H1 (cell line): ENCODE results near the gene CRTC1. TPM values are rescaled to one million over a fixed set of nuclear protein-coding genes. Genes with fewer than 3 reads are reported as not detected.

Experiments
- CTCF ChIA-PET: fragments of 300-600 bp; sonication (Branson Sonifier 250); formaldehyde crosslinking; loops from one replicate; lab custom pipeline; 2021; ENCODE audit not compliant: partially characterized antibody; lab: Charles Lee
- POLR2A ChIA-PET: fragments of 300-600 bp; sonication (Branson Sonifier 250); formaldehyde crosslinking; loops from one replicate; lab custom pipeline; 2021; ENCODE audit warnings: inconsistent platforms; ENCODE audit not compliant: partially characterized antibody; lab: Charles Lee
- DNase-seq, 2 experiments: peaks; one replicate each; pipeline versions ENCODE4 v3.0.0 to v3.0.0-alpha.2; 2010 to 2022; ENCODE audit warnings: low spot score in 2 of 2, low read depth in 1 of 2, mixed read lengths in 1 of 2
- FAIRE-seq: peaks from 2 replicates; lab custom pipeline; 2011; peaks lifted over from hg19 to GRCh38; lab: Jason Lieb, UNC
- H2AFZ ChIP-seq: 2 replicates; pipeline ENCODE4 v1.8.1; 2012; ENCODE audit warnings: low read length, inconsistent platforms
- H2AK5ac ChIP-seq: 2 replicates; pipeline ENCODE4 v1.6.1; 2013; ENCODE audit warnings: low read depth, low read length
- H2BK120ac ChIP-seq: replicated peaks from 2 replicates; pipeline ENCODE3; 2013; ENCODE audit warnings: low read depth, low read length, inconsistent platforms
- H2BK12ac ChIP-seq: 2 replicates; pipeline ENCODE4 v1.6.1; 2013; ENCODE audit warnings: low read depth, low read length
- H2BK15ac ChIP-seq: 2 replicates; pipeline ENCODE4 v1.6.1; 2013; ENCODE audit warnings: low read length
- H2BK20ac ChIP-seq: 2 replicates; pipeline ENCODE4 v1.6.1; 2013; ENCODE audit warnings: low read length
- H2BK5ac ChIP-seq: 2 replicates; pipeline ENCODE4 v1.6.1; 2013; ENCODE audit warnings: low read depth, low read length
- H3K14ac ChIP-seq: 2 replicates; pipeline ENCODE4 v1.6.1; 2013; ENCODE audit warnings: inconsistent platforms; ENCODE audit not compliant: insufficient read length
- H3K18ac ChIP-seq: 2 replicates; pipeline ENCODE4 v1.6.1; 2013; ENCODE audit warnings: low read length; ENCODE audit errors: extremely low read depth
- H3K23ac ChIP-seq: 2 replicates; pipeline ENCODE4 v1.6.1; 2013; ENCODE audit warnings: inconsistent platforms; ENCODE audit not compliant: insufficient read length
- H3K23me2 ChIP-seq: 2 replicates; pipeline ENCODE4 v1.6.1; 2013; ENCODE audit warnings: low read depth, low read length
- H3K27ac ChIP-seq: 2 replicates; pipeline ENCODE4 v1.6.1; 2011; ENCODE audit warnings: low read depth, low read length, inconsistent platforms
- H3K27me3 ChIP-seq, 4 experiments: replicated peaks in 1 of 4; 1 replicate in 1 of 4; 2 replicates in 3 of 4; pipeline versions ENCODE4 v1.6.1 to v1.8.1; 2011 to 2013; ENCODE audit warnings: low read length in 3 of 4, mild to moderate bottlenecking in 3 of 4, inconsistent platforms in 2 of 4, mixed read lengths in 2 of 4, moderate library complexity in 1 of 4; ENCODE audit not compliant: control insufficient read depth in 3 of 4, insufficient read depth in 3 of 4; ENCODE audit errors: extremely low read depth in 1 of 4
- H3K36me3 ChIP-seq, 4 experiments: 2 replicates each; pipeline versions ENCODE4 v1.6.1 to v1.8.1; 2011 to 2013; ENCODE audit warnings: mild to moderate bottlenecking in 4 of 4, low read length in 3 of 4, moderate library complexity in 2 of 4, control low read depth in 1 of 4, inconsistent platforms in 1 of 4; ENCODE audit not compliant: insufficient read depth in 4 of 4, control insufficient read depth in 2 of 4
- H3K4ac ChIP-seq: replicated peaks from 2 replicates; pipeline ENCODE3; 2013; ENCODE audit warnings: low read length, low read depth, mixed read lengths, inconsistent platforms; ENCODE audit not compliant: insufficient read length
- H3K4me1 ChIP-seq, 4 experiments: replicated peaks in 1 of 4; 1 replicate in 1 of 4; 2 replicates in 3 of 4; pipeline versions ENCODE4 v1.6.1 to v1.8.1; 2011 to 2013; ENCODE audit warnings: low read length in 3 of 4, inconsistent platforms in 2 of 4, mixed read lengths in 1 of 4; ENCODE audit not compliant: insufficient read depth in 4 of 4, control insufficient read depth in 3 of 4
- H3K4me2 ChIP-seq, 2 experiments: 2 replicates each; pipeline versions ENCODE4 v1.6.1 to v1.8.1; 2011 to 2013; ENCODE audit warnings: low read depth in 2 of 2, low read length in 2 of 2, control low read depth in 1 of 2, inconsistent platforms in 1 of 2, mild to moderate bottlenecking in 1 of 2; ENCODE audit not compliant: insufficient read depth in 1 of 2
- H3K4me3 ChIP-seq, 4 experiments: fragments of 200-600, 300-600 bp in 1 of 4; sonication (generic), shearing (Covaris generic), sonication (Bioruptor Twin) in 1 of 4; 2 replicates each; pipeline versions ENCODE4 v1.5.1 to v1.8.1; 2011 to 2016; ENCODE audit warnings: low read length in 4 of 4, low read depth in 3 of 4, control low read depth in 2 of 4, inconsistent platforms in 2 of 4, mild to moderate bottlenecking in 2 of 4, mixed read lengths in 1 of 4, moderate library complexity in 1 of 4; ENCODE audit not compliant: insufficient read depth in 2 of 4; ENCODE audit errors: extremely low read depth in 1 of 4
- H3K56ac ChIP-seq: replicated peaks from 2 replicates; pipeline ENCODE3; 2013; ENCODE audit warnings: low read depth, mild to moderate bottlenecking, mixed read lengths, low read length, inconsistent platforms; ENCODE audit not compliant: insufficient read length
- H3K79me1 ChIP-seq: 2 replicates; pipeline ENCODE4 v1.6.1; 2013; ENCODE audit warnings: low read depth, low read length, control low read depth
- H3K79me2 ChIP-seq, 2 experiments: 2 replicates each; pipeline versions ENCODE4 v1.6.1 to v1.8.1; 2012 to 2013; ENCODE audit warnings: low read length in 2 of 2, mild to moderate bottlenecking in 2 of 2, inconsistent platforms in 1 of 2; ENCODE audit not compliant: insufficient read depth in 2 of 2, control insufficient read depth in 1 of 2
- H3K9ac ChIP-seq, 4 experiments: replicated peaks in 1 of 4; 1 replicate in 1 of 4; 2 replicates in 3 of 4; pipeline versions ENCODE4 v1.6.1 to v1.8.1; 2011 to 2013; ENCODE audit warnings: low read depth in 3 of 4, low read length in 3 of 4, control low read depth in 2 of 4, mild to moderate bottlenecking in 2 of 4, moderate library complexity in 2 of 4, inconsistent platforms in 1 of 4; ENCODE audit errors: extremely low read depth in 1 of 4
- H3K9me3 ChIP-seq, 2 experiments: 2 replicates each; pipeline versions ENCODE4 v1.6.1 to v1.8.1; 2012 to 2013; ENCODE audit warnings: mild to moderate bottlenecking in 2 of 2, moderate library complexity in 2 of 2, control low read depth in 1 of 2, inconsistent platforms in 1 of 2, low read depth in 1 of 2, low read length in 1 of 2, mixed read lengths in 1 of 2; ENCODE audit not compliant: insufficient read depth in 2 of 2
- H4K20me1 ChIP-seq, 2 experiments: replicated peaks in 1 of 2; 2 replicates each; pipeline versions ENCODE3 to v1.8.1; 2011 to 2013; ENCODE audit warnings: inconsistent platforms in 2 of 2, low read length in 2 of 2, mild to moderate bottlenecking in 1 of 2; ENCODE audit not compliant: insufficient read depth in 2 of 2, control insufficient read depth in 1 of 2
- H4K5ac ChIP-seq: 2 replicates; pipeline ENCODE4 v1.6.1; 2013; ENCODE audit warnings: low read length, low read depth, mixed read lengths, inconsistent platforms; ENCODE audit not compliant: insufficient read length
- H4K8ac ChIP-seq: 2 replicates; pipeline ENCODE4 v1.8.0; 2013; ENCODE audit warnings: mild to moderate bottlenecking, moderate library complexity, low read length, inconsistent platforms; ENCODE audit not compliant: insufficient read depth; ENCODE audit errors: extremely low read depth
- H4K91ac ChIP-seq: replicated peaks from 2 replicates; pipeline ENCODE3; 2013; ENCODE audit warnings: low read length, mixed read lengths, inconsistent platforms; ENCODE audit not compliant: insufficient read length
- ASH2L ChIP-seq: fragments of 200-600, 300-600 bp; sonication (generic); IDR thresholded peaks from one replicate; pipeline ENCODE4 v1.7.1; 2017; ENCODE audit warnings: low read length
- CBX5 ChIP-seq: fragments of 300-800, 300-1000 bp; sonication (generic); IDR thresholded peaks from 2 replicates; pipeline ENCODE4 v1.7.1; 2016; ENCODE audit warnings: antibody characterized with exemption, low read length, low read depth
- FOSL1 ChIP-seq: IDR thresholded peaks from 2 replicates; pipeline ENCODE4 v1.6.1; 2011; ENCODE audit warnings: mild to moderate bottlenecking, low read depth, low read length, moderate library complexity; ENCODE audit not compliant: insufficient read depth
- JUN ChIP-seq: IDR thresholded peaks from 2 replicates; pipeline ENCODE4 v1.6.1; 2011; ENCODE audit warnings: low read depth, mild to moderate bottlenecking, improper control_type of control experiment, low read length
- RNF2 ChIP-seq: fragments of 200-900, 300-1000 bp; sonication (generic); IDR thresholded peaks from 2 replicates; pipeline ENCODE4 v1.7.1; 2016; ENCODE audit warnings: borderline replicate concordance, low read depth, mild to moderate bottlenecking, antibody characterized with exemption, low read length; ENCODE audit not compliant: poor library complexity, severe bottlenecking; ENCODE audit errors: missing control alignments
- SAP30 ChIP-seq: fragments of 300-600 bp; sonication (generic); IDR thresholded peaks from 2 replicates; pipeline ENCODE4 v1.7.1; 2012; ENCODE audit warnings: low read length, moderate library complexity, mild to moderate bottlenecking, inconsistent platforms; ENCODE audit not compliant: insufficient read depth, insufficient replicate concordance
- SUZ12 ChIP-seq: fragments of 200-600 bp; sonication (generic); IDR thresholded peaks from 2 replicates; pipeline ENCODE4 v1.6.1; 2012; ENCODE audit warnings: mild to moderate bottlenecking, inconsistent platforms, low read length, moderate library complexity, mixed read lengths
- YY1 ChIP-seq: IDR thresholded peaks from 2 replicates; pipeline ENCODE4 v1.6.1; 2011; ENCODE audit warnings: low read depth, mild to moderate bottlenecking, low read length
- WGBS, 2 experiments: shearing (Covaris generic) in 1 of 2; methylation state at CpG; one replicate each; pipeline versions ENCODE4 v1.1.6 to v1.1.7; 2013 to 2015; ENCODE audit warnings: low lambda C conversion rate in 2 of 2, mixed read lengths in 2 of 2, inconsistent platforms in 1 of 2, low coverage in 1 of 2, missing lambda C conversion rate in 1 of 2; ENCODE audit not compliant: insufficient replicate concordance in 2 of 2, insufficient coverage in 1 of 2, insufficient read length in 1 of 2; ENCODE audit errors: extremely low coverage in 1 of 2, missing lambda C conversion rate in 1 of 2; 5-methylcytosine and 5-hydroxymethylcytosine counted together
- polyA plus RNA-seq, 7 experiments: library from polyadenylated mRNA; depleted of rRNA in 3 of 7; stranded (reverse) in 5 of 7; unstranded in 2 of 7; fragments of >200 nt in 5 of 7; fragments of 200-250 nt in 2 of 7; gene quantifications; 1 replicate in 5 of 7; 2 replicates in 1 of 7; 4 replicates in 1 of 7; pipeline versions ENCODE4 v1.2.1 to v1.2.3, GENCODE V29; 2011 to 2013; ENCODE audit warnings: missing spikeins in 2 of 7, mixed read lengths in 2 of 7
- total RNA-seq: library from RNA; stranded (reverse); fragmentation: NEBNext Ultra II Directional; extraction: Animal tissue kit (Norgen Biotek cat#: 25700); gene quantifications from 2 replicates; pipeline ENCODE4 v1.2.1, GENCODE V29; 2021
- TF ChIP-seq, protein P1 (sequence below): IDR thresholded peaks from 2 replicates; pipeline ENCODE4 v1.6.1; 2011; ENCODE audit warnings: low read depth, mild to moderate bottlenecking, low read length; ENCODE audit not compliant: insufficient read depth

CRTC1 gene
- total and polyA plus RNA-seq, 2 of the 8 experiments (the other 6 are each of a cell fraction or from before 2014, with no cell fraction given) = 2.9 to 8.5 TPM

DNA sequence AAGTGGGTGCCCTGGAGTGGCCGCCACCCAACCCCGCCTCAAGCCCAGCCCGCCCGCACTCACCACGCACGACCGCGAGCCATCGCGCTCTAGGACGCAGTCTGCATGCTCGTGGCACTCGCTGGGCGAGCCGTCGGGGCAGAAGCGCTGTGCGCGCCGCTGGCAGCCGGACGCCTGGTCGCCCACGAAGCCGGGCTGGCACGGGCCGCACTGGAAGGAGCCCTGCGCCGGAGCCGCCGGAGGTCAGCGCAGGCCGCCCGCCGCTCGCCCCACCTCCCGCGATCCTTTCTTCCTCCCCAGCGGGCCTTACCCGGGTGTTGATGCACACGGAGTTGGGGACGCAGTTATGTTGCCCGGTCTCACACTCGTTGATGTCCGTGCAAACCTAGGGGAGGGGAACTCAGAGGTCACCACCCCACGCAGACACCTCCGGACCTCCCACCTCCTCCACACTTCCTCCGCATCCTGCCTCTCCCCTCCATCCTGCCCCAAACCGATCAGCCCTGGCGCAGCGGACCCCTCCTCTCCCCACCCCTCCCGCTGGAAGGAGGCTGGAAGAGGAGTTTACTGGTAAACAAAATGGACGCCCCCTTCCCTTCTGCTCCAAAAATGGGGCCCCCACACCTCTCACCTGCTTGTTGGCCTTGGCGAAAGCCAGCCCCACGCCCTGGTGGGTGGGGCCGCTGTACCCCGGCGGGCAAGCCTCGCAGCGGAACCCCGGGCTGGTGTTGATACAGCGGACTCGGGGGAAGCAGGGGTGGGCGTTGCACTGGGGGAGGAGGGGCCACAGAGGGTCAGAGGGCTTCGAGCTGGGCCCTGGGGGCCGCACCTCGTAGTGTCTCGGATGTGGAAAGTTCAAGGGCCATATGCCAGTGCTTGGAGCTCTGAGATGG lies 105.3 kb downstream of the CRTC1 start:
- Histone ChIP-seq H3K4me3 (peak overlapping the region; percentile 15 to 59 (median 33); a peak in 7 of 8 replicates), H4K91ac (no peak overlapping the region), H2BK120ac (no peak overlapping the region), H3K9ac (no peak overlapping the region), H3K4me2 (peak overlapping the region; percentile 60 to 75), H3K79me2 (no peaks in the 10 kb centered on the region), H4K5ac (no peak overlapping the region), H3K27me3 (peaks cover 86 to 98% (median 97%) of the 10 kb centered on the region in 4 experiments), H3K14ac (no peak overlapping the region), H2BK20ac (no peak overlapping the region; the same call in 1 of the 2 replicates), H2BK5ac (no peak overlapping the region), H3K4me1 (peaks cover 3 to 39% (median 22%) of the 10 kb centered on the region in 4 experiments), H2BK15ac (0 out of 2 replicates have a peak overlapping the region, but pooled peaks have one; percentile 29), H3K18ac (peak overlapping the region; percentile 78; the same call in 1 of the 2 replicates), H3K36me3 (peaks cover 0 to 7% (median 0%) of the 10 kb centered on the region in 4 experiments; a peak in 1 of 8 replicates), H3K4ac (no peak overlapping the region), H3K79me1 (no peaks in the 10 kb centered on the region), H3K23me2 (peaks cover 27% of the 10 kb centered on the region), H2AFZ (no peak overlapping the region), H3K56ac (no peak overlapping the region), H4K20me1 (peaks cover 6 to 32% of the 10 kb centered on the region in 2 experiments), H4K8ac (peak overlapping the region; percentile 58; the same call in 1 of the 2 replicates), H2AK5ac (no peak overlapping the region), H3K9me3 (no peaks in the 10 kb centered on the region; a peak in 1 of 4 replicates), H3K27ac (no peak overlapping the region), H3K23ac (no peak overlapping the region), H2BK12ac (peak overlapping the region; percentile 33; the same call in 1 of the 2 replicates)
- CTCF ChIA-PET = interaction anchor here (1.0 kb wide), 2 partner anchors 9 to 44 kb away, joined by 3 to 4 read pairs; partner anchors contain the start of gene UPF1
- FAIRE-seq (no peak), DNase-seq (no peak)
- WGBS, 2 experiments = 11% methylated on average over 46 of the region's 68 CpGs; no CpG with 5 or more reads in 1 of the 2 experiments
- POLR2A ChIA-PET = interaction anchor here (0.7 to 1.3 kb wide), 2 partner anchors 12 to 15 kb away, joined by 3 read pairs; no protein-coding TSS in a partner anchor
- no peak for TF ChIP-seq ASH2L
- TF ChIP-seq, protein P1, sequence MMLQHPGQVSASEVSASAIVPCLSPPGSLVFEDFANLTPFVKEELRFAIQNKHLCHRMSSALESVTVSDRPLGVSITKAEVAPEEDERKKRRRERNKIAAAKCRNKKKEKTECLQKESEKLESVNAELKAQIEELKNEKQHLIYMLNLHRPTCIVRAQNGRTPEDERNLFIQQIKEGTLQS = no peak
- TF ChIP-seq JUN = no peak
- peak; percentile 59; the same call in 1 of the 2 replicates for TF ChIP-seq YY1
- TF ChIP-seq SAP30 = no peak
- TF ChIP-seq RNF2 = peak; percentile 34
- TF ChIP-seq FOSL1 = no peak
- TF ChIP-seq CBX5 = no peak
- TF ChIP-seq SUZ12 = peak; percentile 85; the same call in 1 of the 2 replicates
